Type B pancreatic cell (in vitro differentiated cells): Measurements from ENCODE around the gene TPX2. TPM values are rescaled to one million over a fixed set of nuclear protein-coding genes. Genes with fewer than 3 reads are reported as not detected.
"Not testable (repeated sequence)": the region's sequence is repeated elsewhere in the genome, so short reads cannot be mapped to it uniquely, and the experiment has no call there.

Experiments
- DNase-seq: peaks from one replicate; pipeline ENCODE4 v3.0.0; 2021; ENCODE audit warnings: mixed read lengths; ENCODE audit not compliant: unreplicated experiment; ENCODE audit errors: extremely low spot score
- H3K27ac Mint-ChIP-seq: 2 replicates; pipeline ENCODE4 v1.8.0; 2021; ENCODE audit warnings: mild to moderate bottlenecking, mixed read lengths
- H3K27me3 Mint-ChIP-seq: 2 replicates; pipeline ENCODE4 v1.8.0; 2021; ENCODE audit warnings: mixed read lengths
- H3K36me3 Mint-ChIP-seq: 2 replicates; pipeline ENCODE4 v1.8.0; 2021; ENCODE audit warnings: mixed read lengths
- H3K4me1 Mint-ChIP-seq: one replicate; pipeline ENCODE4 v1.8.0; 2021; ENCODE audit warnings: mixed read lengths; ENCODE audit not compliant: unreplicated experiment
- H3K4me3 Mint-ChIP-seq: 2 replicates; pipeline ENCODE4 v1.8.0; 2021; ENCODE audit warnings: mild to moderate bottlenecking, mixed read lengths
- H3K9me3 Mint-ChIP-seq: 2 replicates; pipeline ENCODE4 v1.8.0; 2021; ENCODE audit warnings: mixed read lengths
- total RNA-seq: library from RNA; stranded (reverse); gene quantifications from 2 replicates; pipeline ENCODE4 v1.2.1, GENCODE V29; 2021; ENCODE audit warnings: low replicate concordance
- TF ChIP-seq, protein P1 (sequence below): fragments of 200-600 bp; sonication (generic); conservative IDR thresholded peaks from 2 replicates; pipeline ENCODE4 v1.5.0; 2021; ENCODE audit warnings: antibody characterized with exemption, mild to moderate bottlenecking

Gene TPX2
- total RNA-seq, 1 donor from 2014 or later = 130 TPM

DNA sequence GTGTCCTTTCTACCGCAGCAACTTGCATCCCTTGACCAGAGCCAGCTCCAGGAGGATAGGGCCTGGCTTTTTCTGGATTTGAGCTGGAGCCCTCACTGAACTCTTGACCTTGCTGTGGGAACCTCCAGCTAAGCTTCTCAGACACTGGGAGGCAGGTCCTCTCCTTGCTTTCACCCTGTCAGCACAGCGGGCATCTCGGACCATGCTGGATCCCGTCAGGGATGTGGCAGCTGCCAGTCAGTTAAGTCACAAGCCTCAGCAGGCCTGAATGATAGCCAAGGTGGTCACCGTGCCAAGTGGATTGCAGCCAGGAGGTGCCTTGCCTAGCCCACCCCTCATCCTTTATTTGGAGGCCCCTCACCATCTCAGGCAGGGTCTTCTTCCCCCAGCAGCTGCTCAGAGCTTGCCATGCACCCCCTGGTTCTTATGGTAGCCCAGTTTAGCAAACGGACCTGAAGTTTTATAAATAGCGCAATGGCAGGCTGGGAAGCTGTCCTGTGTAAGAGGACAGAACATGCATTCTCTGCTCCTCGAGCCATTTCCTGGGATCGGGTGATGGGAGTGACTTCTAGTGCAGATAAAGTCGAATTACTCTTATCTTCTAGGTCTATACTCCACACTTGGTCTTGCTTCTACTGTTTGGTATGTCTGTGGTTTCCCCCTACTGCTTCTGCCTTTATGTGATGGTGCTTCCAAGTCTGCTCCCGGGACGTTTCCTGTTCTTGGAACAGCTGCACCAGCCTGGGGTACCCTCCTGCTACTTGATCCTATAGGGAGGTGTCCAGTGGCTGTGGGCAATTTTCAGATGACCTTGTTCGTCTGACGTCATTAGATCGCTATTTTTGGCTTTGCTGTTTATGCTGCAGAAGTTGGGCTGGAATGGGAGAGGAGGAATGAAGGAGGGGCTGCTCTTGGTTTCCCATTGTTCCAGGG is 73.0 kb downstream of the TPX2 start:
- H3K36me3 Mint-ChIP-seq = no peaks in the 10 kb centered on the region
- peaks cover 5% of the 10 kb centered on the region for H3K27me3 Mint-ChIP-seq
- H3K4me3 Mint-ChIP-seq = no peak overlapping the region
- no peak for DNase-seq
- no peaks in the 10 kb centered on the region for H3K9me3 Mint-ChIP-seq
- TF ChIP-seq, protein P1, sequence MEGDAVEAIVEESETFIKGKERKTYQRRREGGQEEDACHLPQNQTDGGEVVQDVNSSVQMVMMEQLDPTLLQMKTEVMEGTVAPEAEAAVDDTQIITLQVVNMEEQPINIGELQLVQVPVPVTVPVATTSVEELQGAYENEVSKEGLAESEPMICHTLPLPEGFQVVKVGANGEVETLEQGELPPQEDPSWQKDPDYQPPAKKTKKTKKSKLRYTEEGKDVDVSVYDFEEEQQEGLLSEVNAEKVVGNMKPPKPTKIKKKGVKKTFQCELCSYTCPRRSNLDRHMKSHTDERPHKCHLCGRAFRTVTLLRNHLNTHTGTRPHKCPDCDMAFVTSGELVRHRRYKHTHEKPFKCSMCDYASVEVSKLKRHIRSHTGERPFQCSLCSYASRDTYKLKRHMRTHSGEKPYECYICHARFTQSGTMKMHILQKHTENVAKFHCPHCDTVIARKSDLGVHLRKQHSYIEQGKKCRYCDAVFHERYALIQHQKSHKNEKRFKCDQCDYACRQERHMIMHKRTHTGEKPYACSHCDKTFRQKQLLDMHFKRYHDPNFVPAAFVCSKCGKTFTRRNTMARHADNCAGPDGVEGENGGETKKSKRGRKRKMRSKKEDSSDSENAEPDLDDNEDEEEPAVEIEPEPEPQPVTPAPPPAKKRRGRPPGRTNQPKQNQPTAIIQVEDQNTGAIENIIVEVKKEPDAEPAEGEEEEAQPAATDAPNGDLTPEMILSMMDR = no peak
- peak overlapping the region; percentile 38 for H3K27ac Mint-ChIP-seq
- H3K4me1 Mint-ChIP-seq = peaks cover 24% of the 10 kb centered on the region

DNA sequence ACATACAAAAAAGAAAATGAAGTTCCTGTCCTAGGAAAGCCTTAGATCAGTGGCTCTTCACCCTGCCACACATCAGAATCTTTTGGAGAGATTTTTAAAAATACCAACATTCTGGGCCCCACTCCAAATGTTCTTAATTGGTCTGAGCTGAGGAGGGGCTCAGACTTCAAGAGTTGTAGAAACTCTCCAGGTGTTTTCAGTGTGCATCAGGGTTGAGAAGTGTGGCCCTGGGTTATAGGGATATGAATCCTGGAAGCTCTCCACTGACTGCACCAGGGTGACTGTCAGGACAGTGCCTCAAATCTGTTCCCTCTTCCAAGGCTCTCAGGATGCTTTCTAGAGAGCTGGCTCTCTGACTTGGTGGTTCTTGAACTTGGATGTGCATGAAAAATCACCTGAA is 74.5 kb downstream of the TPX2 start:
- DNase-seq = no peak
- H3K36me3 Mint-ChIP-seq = no peaks in the 10 kb centered on the region
- peaks cover 24% of the 10 kb centered on the region for H3K4me1 Mint-ChIP-seq
- TF ChIP-seq, protein P1 = no peak
- no peak overlapping the region for H3K4me3 Mint-ChIP-seq
- H3K27ac Mint-ChIP-seq = no peak overlapping the region
- H3K27me3 Mint-ChIP-seq = peaks cover 7% of the 10 kb centered on the region
- no peaks in the 10 kb centered on the region for H3K9me3 Mint-ChIP-seq

DNA sequence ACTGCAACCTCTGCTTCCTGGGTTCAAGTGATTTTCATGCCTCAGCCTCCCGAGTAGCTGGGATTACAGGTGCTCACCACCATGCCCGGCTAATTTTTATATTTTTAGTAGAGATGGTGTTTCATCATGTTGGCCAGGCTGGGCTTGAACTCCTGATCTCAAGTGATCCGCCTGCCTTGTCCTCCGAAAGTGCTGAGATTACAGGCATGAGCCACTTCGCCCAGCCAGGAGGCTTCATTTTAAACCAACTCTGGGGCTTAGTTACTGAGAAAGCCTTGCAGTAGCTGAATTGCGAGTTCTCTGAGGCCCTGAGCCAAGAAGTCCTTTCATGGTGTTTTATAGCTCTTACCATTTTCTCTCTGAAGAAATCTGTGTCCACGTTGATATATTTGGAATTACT is 75.1 kb downstream of the TPX2 start:
- not testable (repeated sequence) for H3K27me3 Mint-ChIP-seq, H3K9me3 Mint-ChIP-seq, H3K36me3 Mint-ChIP-seq, H3K27ac Mint-ChIP-seq, H3K4me3 Mint-ChIP-seq
- H3K4me1 Mint-ChIP-seq = peaks cover 24% of the 10 kb centered on the region
- DNase-seq = peak; percentile 51

DNA sequence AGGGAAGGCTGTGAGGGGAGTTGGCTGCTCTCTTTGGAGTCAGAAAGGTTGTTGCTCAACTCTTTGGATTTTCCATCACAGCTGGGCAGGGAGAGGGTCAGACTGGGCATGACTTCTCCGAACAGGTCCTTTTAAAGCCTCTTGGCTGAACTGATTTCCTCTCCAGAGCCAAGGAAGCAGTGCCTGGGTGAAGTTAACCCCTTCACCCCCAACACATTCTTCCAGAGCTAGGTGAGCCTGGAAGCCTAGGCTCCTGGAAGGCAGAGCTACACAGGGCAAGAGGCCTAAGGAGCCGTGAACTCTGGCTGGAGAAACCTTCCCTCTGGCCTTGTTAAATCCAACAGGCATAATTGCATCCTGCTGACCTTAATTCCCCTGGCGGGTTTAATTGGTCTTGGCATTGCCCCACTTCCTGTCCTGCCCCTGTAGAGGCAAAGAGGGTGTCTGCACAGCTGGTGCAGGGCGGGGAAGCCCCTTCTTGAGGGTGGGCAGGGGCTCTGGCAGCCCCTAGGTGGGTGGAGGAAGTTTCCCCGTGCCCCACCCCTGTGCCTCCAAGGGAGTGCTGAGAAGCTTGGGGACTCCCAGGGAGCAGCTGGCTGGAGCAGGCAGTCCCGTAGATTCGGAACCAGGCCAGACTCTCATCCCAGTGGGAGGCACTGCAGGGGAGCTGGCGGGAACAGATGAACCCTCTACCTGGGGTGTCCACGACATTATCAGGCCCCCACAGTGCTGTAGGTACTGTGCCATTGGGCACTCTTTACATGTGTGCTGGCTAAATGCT is 76.5 kb downstream of the TPX2 start:
- Mint-ChIP-seq H3K27me3 (peaks cover 7% of the 10 kb centered on the region), H3K4me1 (peaks cover 18% of the 10 kb centered on the region), H3K9me3 (no peaks in the 10 kb centered on the region), H3K27ac (no peak overlapping the region), H3K36me3 (no peaks in the 10 kb centered on the region), H3K4me3 (no peak overlapping the region)
- peak; percentile 63 for DNase-seq
- TF ChIP-seq, protein P1 = no peak

- Mint-ChIP-seq H3K36me3 (no peaks in the 10 kb centered on the region), H3K27me3 (peaks cover 8% of the 10 kb centered on the region), H3K4me3 (no peak overlapping the region)
Measured at GRCh38 chr20:31816221-31816620, 77.1 kb downstream of the TPX2 start.

More at GRCh38 chr20:31816221-31816620, 77.1 kb downstream of the TPX2 start:
- no peaks in the 10 kb centered on the region for H3K9me3 Mint-ChIP-seq
- H3K27ac Mint-ChIP-seq = no peak overlapping the region
- DNase-seq = no peak
- TF ChIP-seq, protein P1 = no peak
- H3K4me1 Mint-ChIP-seq = peaks cover 18% of the 10 kb centered on the region
